T-helper 9 cell (primary cell): ENCODE data around the gene NPDC1.
"Not testable (repeated sequence)": the region's sequence is repeated elsewhere in the genome, so short reads cannot be mapped to it uniquely, and the experiment has no call there.

ENCODE experiments used
- DNase-seq: peaks from one replicate; pipeline ENCODE4 v3.0.0-alpha.2; 2020

The NPDC1 gene

DNA sequence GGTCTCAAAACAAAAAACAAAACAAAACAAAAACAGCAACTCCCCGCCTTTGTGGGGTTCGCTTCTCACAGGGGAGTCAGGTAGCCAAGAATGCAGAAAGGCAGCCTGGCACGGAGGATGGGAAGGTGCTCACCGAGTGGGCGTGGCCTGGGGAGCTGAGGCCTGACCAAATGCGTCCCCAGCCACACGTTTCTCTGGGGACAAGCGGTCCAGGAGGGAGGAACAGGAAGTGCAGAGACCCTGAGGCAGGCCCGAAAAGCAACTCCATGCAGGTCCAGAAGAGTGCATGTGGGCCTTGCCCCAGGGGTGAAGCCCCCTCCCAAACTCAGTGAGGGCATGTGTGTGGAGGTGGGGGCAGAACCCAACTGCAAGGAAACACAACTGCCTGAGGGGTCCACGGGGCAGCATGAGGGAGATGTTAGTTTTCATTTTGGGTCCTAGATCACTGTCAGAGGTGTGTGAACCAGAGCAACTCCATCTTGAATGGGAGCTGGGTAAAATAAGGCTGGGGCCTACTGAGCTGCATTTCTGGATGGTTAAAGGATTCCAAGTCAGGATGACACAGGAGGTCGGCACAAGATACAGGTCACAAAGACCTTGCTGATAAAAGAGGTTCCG is 28.8 kb upstream of the NPDC1 start:
- no peak for DNase-seq

DNA sequence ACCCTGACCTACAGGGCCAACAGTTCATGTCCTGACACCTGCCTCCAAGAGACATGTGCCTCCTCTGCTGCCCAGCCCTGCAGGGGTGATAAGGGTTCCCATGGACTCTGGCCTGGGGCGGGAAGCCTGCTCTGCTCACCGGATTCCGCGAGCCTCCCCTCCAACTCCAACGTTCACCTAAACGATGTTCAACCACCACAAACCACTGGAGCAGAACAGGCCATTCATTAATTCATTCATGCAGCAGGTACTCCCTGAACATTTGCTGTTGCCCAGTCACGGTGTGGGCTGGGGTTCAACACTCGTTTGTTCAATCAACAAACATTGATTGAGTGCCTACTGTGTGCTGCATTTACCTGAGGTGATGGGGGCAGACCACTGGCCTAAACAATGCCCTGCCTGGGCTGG is 28.0 kb upstream of the NPDC1 start:
- no peak for DNase-seq

DNA sequence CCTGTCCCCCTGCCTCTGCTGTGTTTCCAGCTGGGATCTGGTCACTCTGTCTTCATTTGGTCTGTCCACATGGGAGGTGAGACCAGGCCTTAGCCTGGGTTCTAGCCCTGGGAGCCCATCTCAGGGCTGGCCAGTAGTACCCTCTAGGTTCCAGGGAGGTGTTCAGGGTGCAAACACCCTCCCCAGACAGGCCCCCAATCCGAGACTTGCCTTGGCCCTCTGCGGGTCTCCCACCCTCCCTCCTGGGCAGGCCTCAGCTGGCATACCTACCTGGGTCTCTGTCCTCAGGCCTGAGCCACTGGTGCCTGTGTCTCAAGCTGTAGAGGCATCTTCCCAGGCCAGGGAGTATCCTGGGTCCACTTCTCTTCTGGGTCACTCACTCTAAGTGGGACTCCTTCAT is 25.3 kb upstream of the NPDC1 start:
- DNase-seq: no peak

DNA sequence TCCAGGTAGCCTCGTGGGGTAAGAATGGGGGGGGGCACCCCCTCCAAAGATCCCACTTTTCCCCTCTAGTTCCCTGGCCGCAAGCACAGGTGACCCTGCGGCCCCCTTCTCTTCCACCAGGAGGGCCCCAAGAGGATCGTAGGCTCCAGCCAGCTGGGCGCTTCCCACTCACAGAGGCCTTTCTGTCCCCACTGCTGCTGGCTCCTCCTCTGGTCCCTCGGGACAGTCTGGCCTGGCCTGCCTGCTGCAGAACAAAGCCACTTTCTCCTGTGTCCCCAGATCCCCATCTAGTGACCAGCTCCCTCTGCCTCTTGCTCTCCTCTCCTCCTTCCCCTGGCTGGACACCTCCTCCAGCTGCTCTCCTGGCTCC is 24.9 kb upstream of the NPDC1 start:
- no peak for DNase-seq

DNA sequence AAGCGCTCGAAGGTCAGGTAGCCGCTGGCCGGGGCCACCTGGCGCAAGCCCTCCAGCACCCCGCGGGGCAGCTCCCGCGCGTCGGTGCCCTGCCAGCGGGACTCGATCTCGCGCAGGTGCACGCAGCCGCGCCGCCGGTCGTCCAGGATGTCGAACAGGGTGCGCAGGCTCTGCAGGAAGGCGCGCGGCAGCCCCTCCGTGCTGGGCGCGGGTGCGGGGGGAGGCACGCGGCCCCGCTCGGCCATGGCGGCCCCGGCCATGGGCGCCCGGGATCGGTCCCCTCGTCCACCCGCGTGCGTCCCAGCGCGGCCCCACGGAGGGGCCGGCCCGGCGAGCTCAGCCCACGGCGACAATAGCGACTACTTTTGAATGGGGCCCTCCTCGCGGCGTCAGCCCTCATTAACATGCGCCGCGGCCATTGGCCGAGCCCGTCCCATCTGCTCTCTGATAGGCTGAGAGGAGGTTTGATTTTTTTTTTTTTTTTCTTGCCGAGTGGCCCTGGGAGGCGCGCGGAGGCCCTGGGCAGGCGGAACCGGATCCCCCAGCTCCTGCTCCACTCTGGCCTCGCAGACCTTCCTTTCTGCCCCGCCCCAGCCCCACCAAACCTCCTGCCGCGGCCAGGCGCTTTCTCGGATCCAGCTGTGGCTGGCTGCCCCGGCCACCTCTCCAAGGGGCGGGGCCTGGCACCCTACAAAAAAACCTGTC is 24.4 kb upstream of the NPDC1 start, which contains the start of gene SAPCD2:
SAPCD2 (minus strand) TSS at position 357 of the 705 bp plus-strand sequence; CDS start at position 260, 97 bp downstream.
- peak; percentile 77 for DNase-seq

DNA sequence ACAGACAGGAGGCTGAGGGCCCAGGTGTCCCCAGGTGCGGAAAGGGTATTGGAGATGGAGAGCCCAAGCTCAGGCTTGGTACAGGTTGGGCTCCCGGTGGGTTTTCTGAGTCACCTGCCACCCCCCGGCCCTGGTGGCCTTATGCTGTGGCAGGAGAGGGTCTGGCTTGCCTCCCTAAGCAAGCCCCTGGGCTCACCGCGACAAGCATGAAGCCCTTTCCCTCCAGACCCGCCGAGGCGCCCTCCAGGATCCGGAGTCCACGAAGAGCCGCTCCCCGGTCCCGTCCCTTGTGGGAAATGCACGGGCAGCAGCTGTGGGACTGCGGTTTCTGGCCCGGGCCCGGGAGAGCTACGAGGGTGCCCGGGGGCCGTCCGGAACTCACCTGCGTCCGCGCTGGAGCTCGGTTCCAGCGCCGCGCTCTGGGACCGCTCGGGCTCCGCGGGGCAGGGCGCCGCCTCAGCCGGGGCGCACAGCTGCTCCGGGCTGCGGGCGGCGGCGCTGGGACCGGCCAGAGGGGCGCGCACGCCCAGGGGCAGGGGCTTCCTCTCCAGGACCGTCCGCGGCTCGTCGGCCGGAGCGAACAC is 23.6 kb upstream of the NPDC1 start:
- DNase-seq: no peak

DNA sequence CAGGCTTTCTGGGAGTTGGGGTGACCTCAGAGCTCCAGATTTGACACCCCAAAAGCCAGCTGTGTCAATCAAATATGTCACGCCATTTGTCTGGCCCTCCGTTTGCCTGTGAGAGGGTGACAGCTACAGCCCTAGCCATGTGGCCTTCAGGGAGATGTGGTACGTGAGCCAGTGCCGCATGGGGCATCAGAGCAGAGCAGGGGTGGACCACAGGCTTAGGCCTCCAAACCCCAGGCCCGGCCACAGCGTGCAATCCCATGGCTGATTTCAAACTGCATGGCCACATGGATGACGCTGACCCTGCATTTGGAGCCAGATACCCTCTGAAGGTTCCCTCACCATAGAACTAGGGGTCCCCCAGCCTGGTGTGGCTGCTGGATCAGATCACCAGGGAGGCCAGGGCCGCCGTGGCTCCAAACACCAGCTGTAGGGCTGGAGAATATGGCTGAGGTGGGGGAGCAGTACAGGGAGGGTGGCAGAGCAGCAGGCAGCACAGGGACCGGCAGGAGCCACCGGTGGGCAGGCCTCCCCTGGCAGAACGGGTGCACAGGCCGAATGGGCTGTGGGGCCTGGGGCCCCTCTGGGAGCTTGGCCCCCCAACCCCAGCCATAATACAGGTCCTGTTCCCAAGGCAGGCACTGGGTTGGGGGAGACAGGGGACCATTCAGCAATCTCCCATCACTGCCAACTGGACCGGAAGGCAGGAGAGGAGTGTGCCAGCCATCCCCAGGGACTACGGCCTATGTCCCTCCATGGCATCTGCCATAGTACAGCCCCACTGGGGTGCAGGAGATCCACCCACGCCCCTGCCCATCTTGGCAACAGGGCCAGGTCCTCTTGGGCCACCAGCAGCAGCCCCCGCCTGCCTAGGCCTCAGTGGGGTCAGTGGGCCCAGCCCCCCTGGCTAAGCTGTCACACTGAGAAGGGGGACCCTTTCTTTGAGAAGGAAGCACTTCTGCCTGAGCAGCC is 22.8 kb upstream of the NPDC1 start:
- DNase-seq: no peak

DNA sequence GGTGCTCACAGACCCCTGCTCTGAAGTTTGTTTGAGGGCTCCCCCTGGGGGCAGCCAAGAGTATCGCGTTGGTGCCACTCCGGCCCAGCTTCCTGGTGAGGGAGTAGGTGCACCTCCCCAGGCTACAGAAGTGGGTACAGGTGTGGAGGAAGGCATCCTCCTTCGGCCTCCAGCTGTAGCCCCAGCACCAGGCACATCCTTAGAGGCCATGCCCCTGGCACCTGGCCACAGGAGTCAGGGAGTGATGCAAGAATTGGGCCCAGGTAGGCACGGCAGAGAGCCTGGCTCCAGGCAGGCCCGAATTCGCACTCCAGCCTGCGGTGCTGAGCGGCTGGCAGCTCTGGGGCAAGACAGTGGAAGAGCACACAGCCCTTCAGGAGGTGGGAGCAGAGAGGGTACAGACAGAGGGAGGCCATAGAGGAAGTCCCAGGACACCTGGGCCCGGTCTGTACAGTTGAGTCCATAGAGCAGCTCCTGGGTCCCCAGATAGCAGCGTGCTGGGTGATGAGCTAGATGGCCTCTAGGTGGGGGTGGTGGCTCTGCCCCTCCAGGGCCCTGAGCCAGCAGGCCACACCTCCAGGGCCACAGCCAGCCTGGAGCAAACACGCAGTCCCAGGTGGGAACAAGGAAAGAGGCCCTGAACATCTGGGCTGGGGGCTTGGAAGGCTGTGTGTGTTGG is 22.0 kb upstream of the NPDC1 start:
- DNase-seq: peak; percentile 82

DNA sequence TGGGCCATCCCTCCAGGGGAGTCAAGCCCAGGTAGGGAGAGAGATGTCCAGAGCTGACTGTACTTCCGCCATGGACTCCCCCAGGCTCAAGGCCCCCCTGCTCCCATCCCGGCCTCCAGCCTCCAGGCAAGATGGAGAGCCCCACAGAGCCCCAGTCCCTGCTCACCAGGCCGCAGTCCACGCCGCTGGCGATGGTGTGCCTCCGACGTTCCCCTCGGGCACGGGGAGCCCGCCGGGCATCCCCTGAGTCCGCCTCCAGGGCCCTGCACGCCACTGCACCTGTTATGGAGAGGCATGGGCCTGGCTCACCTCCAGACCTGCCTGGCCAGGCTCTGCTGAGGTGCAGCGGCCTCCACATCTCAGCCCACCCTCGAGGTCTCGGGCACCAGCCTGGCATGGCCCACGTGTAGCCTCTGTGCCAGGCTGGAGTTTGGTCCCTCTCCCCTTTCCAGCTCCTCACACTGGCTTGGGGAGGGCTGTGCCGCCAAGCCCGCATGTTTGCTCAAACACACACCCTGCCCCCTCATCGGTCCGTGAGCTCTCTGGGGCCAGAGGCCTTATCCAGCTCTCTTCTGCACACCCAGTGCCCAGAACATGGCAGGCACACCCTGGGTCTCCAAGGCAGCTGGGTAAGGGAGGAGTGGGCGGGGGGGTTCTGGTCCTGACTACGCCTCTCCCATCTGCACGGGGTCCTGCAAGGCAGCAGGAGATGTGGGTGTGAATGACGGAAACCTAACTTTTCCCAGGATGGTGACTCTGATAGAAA is 20.3 kb upstream of the NPDC1 start:
- DNase-seq: no peak

DNA sequence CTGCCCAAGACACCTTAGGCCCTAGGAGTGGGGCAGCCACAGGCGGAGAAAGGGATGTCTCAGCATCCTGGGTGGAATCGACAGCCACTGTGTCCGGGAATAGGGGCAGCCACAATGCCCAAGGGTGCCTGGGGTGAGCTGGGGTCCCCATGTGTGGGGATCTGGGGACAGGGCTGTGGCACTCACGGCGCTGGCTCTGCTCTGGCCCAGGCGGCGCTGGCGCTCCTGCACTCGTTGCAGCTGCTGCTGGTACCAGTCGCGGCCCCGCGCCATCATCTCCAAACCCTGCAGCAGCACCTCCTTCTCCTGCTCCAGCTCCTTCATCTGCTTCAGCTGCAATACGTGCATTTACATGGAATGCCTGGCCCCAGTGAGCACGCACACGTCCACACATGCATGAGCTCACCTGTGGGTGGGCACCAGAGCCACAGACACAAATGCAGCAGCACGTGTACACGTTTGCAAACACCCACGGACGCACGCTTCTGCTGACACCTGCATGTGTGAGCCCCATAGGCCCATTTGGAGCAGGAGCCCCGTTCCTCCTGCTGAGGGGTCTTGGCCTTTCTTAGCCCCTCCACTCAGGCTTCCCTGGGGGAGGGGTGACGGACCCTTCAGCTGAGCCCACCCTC is 19.5 kb upstream of the NPDC1 start:
- DNase-seq: no peak

DNA sequence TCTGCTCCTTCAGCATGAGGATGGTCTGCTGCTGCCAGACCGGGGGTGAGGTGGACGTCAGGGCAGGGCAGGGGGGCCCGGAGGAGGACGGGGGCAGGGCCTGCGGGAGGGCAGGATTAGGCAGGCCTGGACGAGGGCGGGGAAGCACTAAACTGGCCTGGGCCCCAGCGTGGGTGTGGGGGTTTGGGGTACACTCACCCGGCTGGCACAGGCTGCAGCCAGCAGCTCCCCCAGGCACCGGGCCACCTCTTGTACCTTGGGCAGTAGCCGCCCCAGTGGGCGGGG is 18.8 kb upstream of the NPDC1 start:
- no peak for DNase-seq

DNA sequence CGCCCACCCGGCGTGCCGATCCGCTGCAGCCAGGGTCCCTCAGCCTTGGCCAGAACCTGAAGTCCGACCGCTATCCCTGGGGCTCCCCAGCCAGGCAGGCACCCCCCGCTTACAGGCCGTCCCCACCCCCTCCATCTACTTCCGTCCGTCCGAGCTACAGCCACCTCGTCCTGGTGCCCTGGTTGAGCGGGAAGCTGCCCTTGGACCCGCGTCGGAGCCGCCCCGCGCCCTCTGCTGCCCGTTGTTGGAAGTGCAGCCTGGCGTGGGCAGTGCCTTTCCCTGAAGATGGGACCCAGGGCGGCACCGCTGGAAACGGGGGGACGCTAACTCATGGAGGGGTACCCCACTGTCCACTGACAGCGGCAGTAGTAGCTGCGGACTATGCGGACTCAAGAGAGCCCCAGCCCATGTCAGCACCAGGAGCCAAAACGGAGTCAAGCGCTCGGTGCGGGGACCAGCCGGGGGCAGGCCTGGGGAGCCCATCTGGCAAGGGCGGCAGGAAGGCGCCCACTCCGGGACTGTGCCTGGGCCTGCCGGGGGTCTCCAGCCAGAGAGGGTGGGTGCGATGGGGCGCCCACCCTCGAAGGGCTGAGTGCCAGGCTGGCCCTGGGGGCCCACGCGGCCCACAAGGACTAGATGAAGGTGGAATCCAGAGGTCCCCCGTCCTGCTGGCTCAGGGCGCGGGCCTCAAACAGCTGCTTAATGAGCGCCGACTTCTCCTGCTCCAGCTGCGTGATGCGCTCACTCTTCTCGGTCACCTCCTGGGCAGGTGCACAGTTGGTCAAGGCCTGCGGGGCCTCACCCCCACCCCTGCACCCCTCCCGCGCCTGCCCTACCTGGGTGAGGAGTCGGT is 18.3 kb upstream of the NPDC1 start:
- DNase-seq: peak; percentile 65

DNA sequence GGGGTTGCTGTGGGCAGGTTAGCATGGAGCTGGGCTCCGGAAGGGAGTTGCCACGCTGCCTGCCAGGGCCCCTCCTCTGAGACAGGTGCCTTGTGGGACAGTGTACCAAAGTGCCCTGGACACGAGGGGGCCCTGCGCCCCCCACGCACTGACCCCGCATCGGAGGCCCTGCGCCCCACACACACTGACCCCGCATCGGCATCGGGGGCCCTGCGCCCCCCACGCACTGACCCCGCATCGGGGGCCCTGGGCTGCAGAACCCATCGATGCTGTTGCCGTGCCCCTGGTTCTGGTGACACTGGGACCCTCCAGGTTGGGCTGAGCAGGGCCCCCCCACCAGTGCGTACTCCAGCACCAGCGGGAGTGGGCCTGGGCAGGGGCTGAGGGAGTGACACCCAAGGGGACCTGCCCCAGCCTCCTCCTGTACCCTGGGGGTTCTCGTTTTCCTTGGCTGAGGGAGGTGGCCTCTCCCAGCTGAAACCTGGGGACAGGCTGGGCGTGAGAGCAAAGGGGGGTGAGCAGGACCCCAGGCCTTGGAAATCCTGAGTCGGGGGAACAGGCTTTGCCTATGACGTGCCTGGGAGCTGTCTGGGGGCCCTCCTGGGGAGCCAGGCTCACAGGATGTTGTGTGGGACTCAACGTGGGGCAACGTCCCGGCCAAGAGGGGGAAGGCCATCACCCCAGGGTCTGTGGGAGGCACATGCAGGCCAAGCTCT is 17.5 kb upstream of the NPDC1 start:
- DNase-seq: no peak

DNA sequence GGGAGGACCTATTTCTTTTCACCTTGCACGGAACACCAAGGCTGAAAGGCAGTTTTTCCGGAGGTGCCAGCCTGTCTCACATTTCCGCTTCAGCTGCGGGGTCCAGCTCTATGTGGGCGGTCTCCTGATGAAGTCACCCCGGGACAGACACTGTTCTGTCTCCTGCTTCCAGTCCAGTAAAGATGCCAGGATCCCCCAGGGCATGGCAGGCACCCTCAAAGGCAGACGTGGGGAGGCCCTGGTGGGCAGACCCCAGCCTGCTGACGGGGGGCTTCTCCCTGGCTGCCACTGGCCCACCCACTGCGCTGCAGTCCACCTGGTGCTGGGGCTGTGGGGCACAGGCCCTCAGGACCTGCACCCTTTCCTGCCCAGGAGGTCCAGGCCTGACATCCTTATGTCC is 16.8 kb upstream of the NPDC1 start:
- DNase-seq: not testable (repeated sequence)

DNA sequence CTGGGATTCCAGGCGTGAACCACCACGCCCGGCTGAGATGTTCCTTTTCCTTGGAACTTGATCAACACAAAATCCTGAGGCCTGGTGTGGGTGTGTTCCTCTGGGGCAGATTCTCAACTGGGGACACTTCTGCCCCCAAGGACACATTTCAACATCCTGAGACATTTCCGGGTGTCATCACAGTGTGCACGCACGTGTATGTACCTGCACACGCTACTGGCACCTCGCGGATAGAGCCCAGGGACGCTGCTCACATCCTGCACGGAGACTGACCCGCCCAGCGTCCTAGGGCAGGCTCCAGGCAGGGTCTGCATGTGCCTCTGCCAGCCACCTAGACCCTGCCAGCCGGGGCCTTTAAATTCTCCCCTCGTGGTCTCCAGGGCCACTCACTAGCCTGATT is 16.4 kb upstream of the NPDC1 start:
- no peak for DNase-seq

DNA sequence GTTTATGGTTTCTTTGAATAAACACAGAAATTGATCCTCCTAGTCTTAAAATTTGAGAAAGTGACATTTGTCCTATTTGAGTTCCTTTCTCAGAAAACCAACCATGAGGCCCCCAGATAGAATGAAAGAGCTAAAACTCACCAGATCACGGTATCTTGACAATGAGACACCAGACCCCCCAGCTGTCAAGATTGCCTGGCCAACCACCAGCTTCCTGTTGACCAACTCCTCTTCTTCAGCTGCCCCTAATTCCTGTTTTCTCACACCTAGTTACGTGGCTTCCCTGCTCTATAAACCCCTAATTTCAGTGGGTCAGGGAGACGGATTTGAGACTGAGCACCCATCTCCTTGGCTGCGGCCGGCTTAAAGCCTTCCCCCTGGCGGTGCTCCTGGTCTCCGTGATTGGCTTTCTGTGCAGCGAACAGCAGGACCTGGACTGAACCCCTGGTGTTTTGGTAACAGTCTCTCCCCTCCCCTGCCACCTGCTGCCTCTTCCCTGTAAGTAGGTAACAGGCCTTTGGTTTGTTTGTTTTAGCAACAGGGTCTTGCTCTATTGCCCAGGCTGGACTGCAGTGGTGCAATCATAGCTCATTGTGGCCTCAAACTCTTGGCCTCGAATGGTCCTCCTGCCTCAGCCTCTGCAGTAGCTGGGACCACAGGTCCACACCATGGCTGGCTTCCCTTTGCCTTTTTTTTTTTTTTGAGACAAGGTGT is 12.7 kb upstream of the NPDC1 start:
- no peak for DNase-seq

DNA sequence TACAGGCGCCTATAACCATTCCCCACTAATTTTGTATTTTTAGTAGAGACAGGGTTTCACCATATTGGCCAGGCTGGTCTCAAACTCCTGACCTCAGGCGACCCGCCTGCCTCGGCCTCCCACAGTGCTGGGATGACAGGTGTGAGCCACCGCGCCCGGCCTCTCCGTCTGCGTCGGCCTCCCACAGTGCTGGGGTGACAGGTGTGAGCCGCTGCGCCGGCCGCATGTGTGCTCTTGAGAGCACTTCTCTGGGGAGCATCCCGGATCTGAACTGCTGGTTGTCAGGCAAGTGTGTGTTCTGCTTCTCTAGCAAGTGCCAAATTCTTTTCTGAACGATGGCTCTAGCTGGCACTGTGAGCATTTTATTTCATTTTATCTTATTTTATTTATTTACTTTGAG is 11.6 kb upstream of the NPDC1 start:
- DNase-seq: no peak

DNA sequence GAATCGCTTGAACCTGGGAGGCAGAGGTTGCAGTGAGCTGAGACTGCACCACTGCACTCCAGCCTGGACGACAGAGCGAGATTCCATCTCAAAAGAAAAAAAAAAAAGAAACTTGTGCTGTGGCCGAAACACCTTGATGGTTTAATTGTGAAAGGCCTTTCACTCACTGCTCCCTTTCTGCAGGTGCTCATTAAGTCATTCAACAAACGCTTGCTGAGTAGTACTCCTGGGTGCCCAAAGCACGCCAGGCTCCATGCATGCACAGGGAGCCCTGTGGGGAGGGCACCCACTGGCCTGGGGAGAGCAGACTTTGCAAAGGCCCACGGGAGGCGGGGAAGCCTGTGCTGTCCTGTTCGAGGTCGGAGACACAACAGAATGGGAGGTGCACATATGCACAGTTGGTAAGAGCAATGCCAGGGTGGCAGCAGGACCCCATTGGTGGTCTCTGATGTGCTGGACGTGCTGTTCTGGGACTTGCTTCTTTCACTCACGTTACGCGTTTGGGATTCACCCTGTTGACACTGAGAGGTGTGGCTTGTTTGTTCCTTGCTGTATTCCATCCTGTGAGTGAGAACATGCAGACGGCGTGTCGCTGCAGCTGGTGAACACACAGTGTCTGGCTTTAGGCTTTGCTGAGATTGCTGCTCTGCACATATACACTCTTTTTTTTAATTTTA is 10.9 kb upstream of the NPDC1 start:
- no peak for DNase-seq
